Dermis lymphatic vessel endothelial cell (primary cell): ENCODE measurements around the gene PLA2R1. TPM values are rescaled to one million over a fixed set of nuclear protein-coding genes. Genes with fewer than 3 reads are reported as not detected.

Experiments used
- total RNA-seq: library from RNA; depleted of rRNA; stranded (reverse); fragments of >200 nt; gene quantifications from 2 replicates; pipeline ENCODE4 v1.2.1, GENCODE V29; 2014

PLA2R1 gene
- total RNA-seq: 22.3 and 30.3 TPM in 2 replicates

GRCh38 chr2:160062292-160063005 lies at the start of gene PLA2R1:
Gene PLA2R1 (minus strand): TSS chr2:160062615. CDS start chr2:160062403, 212 bp downstream.

GRCh38 chr2:159904127-159904958 lies 158.1 kb downstream of the PLA2R1 start, which contains the start of gene LY75:
Gene LY75 (minus strand): TSS chr2:159904756.

Other genes with a start within 250 kb of the PLA2R1 start
- gene LY75, start 157.9 kb downstream of the PLA2R1 start, total RNA-seq: 5.0 and 14.2 TPM in 2 replicates
- not detected in 2 replicates for gene ITGB6, start 137.7 kb upstream of the PLA2R1 start, total RNA-seq